Adrenal gland (tissue), 12 donors: Measurements from ENCODE around the gene STPG4. TPM values are rescaled to one million over a fixed set of nuclear protein-coding genes. Genes with fewer than 3 reads are reported as not detected.

ENCODE experiments used
- DNase-seq, 7 donors: peaks; one replicate each; pipeline ENCODE4 v3.0.0-alpha.2; 2019 to 2020
- H3K27ac ChIP-seq, 5 donors: fragments of 200-600 bp; sonication (generic) in 4 of 5; 1 replicate in 3 of 5; 2 replicates in 2 of 5; pipeline versions ENCODE4 v1.5.1 to v1.8.0; 2016 to 2020; ENCODE audit warnings: mild to moderate bottlenecking in 1 of 5
- H3K27me3 ChIP-seq: fragments of 200-600 bp; 2 replicates; pipeline ENCODE4 v1.8.0; 2021
- H3K36me3 ChIP-seq, 2 donors: fragments of 200-600 bp; replicated peaks in 1 of 2; 1 replicate in 1 of 2; 2 replicates in 1 of 2; pipeline versions ENCODE4 v1.5.1 to v1.8.0; 2018 to 2022
- H3K4me1 ChIP-seq, 2 donors: fragments of 200-600 bp; replicated peaks in 1 of 2; 1 replicate in 1 of 2; 2 replicates in 1 of 2; pipeline versions ENCODE4 v1.5.1 to v1.8.0; 2018 to 2021
- H3K4me3 ChIP-seq, 4 donors: fragments of 200-600 bp; sonication (generic) in 3 of 4; one replicate each; pipeline ENCODE4 v1.5.1; 2016 to 2018
- H3K9me3 ChIP-seq, 3 donors: fragments of 200-600 bp; sonication (generic) in 1 of 3; replicated peaks in 1 of 3; 1 replicate in 2 of 3; 2 replicates in 1 of 3; pipeline versions ENCODE4 v1.5.1 to v1.8.0; 2016 to 2021
- POLR2A ChIP-seq, 2 donors: fragments of 450-650 bp; IDR thresholded peaks; one replicate each; pipeline ENCODE4 v1.6.1; 2017; ENCODE audit warnings: antibody characterized with exemption in 2 of 2, mild to moderate bottlenecking in 2 of 2, moderate library complexity in 1 of 2
- WGBS, 4 donors: extraction: QIAGEN DNeasy Blood & Tissue Kit in 2 of 4; methylation state at CpG; one replicate each; pipeline versions ENCODE4 v1.1.5 to v1.1.7; 2013 to 2017; 5-methylcytosine and 5-hydroxymethylcytosine counted together
- intact Hi-C, 2 donors: fragments of 100-400 bp; cut with DNase I; formaldehyde crosslinking; loops; one replicate each; pipeline versions ENCODE4 v1.14.1 to v1.15.0; 2022 to 2023
- polyA plus RNA-seq, 3 donors: library from polyadenylated mRNA; stranded (reverse); fragments of 200-250 nt in 2 of 3; fragments of 350-450 nt in 1 of 3; fragmentation: Illumina TruSeq in 1 of 3; extraction: RNeasy Lipid Tissue Mini Kit (QIAGEN cat#74804) in 1 of 3; gene quantifications; one replicate each; pipeline ENCODE4 v1.2.3, GENCODE V29; 2013 to 2014
- total RNA-seq, 9 donors: library from RNA; depleted of rRNA in 4 of 9; stranded (reverse); fragments of >200 nt in 4 of 9; fragments of 120-200 nt in 1 of 9; fragmentation: NEBNext Ultra II Directional in 1 of 9; extraction: Animal tissue kit (Norgen Biotek cat#: 25700) in 1 of 9; gene quantifications; one replicate each; pipeline versions ENCODE4 v1.1.0 to v1.2.4, GENCODE V29; 2013 to 2023
- TF ChIP-seq, protein P1 (sequence below), 6 experiments: fragments of 450-650 bp in 4 of 6; fragments of 200-600 bp in 2 of 6; sonication (generic) in 1 of 6; IDR thresholded peaks; 1 replicate in 5 of 6; 2 replicates in 1 of 6; pipeline versions ENCODE4 v1.5.1 to v1.8.0; 2016 to 2021; ENCODE audit warnings: antibody characterized with exemption in 6 of 6, mild to moderate bottlenecking in 2 of 6, moderate library complexity in 1 of 6
- donor health status: healthy with polysubstance abuse.
- donor health status: Bipolar disorder and iron deficiency.
- donor health status: DM: yes; HTN: yes; CAD: no.
- donor health status: DM: no; HTN: no; CAD: no.
- donor health status: DM: no; HTN: no; CAD: no.
- donor health status: DM: yes; HTN: yes; CAD: no.

Gene STPG4
- total and polyA plus RNA-seq, 12 donors: 0.24 to 0.28 TPM; not detected in 10

DNA sequence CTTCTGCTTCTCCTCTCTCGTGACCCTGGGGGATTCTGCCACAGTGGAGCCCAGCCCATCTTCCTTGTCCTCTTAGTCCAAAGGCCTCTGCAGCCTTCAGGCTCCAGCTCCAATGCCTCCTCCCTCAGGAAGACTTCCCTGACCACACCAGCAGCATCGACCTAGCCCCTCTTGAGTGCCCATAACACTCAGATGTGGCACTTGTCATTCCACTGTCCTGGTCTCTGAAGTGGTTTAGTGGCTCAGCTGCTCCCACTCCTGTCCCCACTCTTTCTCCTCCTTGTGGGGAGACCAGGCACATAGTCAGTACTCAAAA is 97.5 kb downstream of the STPG4 start:
- H3K27me3 ChIP-seq: no peaks in the 10 kb centered on the region
- peak overlapping the region; percentile 27 to 86 (median 74) for H3K27ac ChIP-seq
- TF ChIP-seq POLR2A (IDR thresholded peaks at IDR 0.05): no peak
- TF ChIP-seq, protein P1, sequence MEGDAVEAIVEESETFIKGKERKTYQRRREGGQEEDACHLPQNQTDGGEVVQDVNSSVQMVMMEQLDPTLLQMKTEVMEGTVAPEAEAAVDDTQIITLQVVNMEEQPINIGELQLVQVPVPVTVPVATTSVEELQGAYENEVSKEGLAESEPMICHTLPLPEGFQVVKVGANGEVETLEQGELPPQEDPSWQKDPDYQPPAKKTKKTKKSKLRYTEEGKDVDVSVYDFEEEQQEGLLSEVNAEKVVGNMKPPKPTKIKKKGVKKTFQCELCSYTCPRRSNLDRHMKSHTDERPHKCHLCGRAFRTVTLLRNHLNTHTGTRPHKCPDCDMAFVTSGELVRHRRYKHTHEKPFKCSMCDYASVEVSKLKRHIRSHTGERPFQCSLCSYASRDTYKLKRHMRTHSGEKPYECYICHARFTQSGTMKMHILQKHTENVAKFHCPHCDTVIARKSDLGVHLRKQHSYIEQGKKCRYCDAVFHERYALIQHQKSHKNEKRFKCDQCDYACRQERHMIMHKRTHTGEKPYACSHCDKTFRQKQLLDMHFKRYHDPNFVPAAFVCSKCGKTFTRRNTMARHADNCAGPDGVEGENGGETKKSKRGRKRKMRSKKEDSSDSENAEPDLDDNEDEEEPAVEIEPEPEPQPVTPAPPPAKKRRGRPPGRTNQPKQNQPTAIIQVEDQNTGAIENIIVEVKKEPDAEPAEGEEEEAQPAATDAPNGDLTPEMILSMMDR (IDR thresholded peaks at IDR 0.05): no peak
- H3K36me3 ChIP-seq: peaks cover 0 to 11% of the 10 kb centered on the region in 2 donors
- intact Hi-C loops: no loop called here
- H3K4me1 ChIP-seq: peaks cover 21 to 55% of the 10 kb centered on the region in 2 donors
- 41 to 64% (median 59%) methylated on average over 2 of the region's 2 CpGs for WGBS, 4 donors
- no peak overlapping the region for H3K4me3 ChIP-seq
- H3K9me3 ChIP-seq: no peaks in the 10 kb centered on the region
- DNase-seq: no peak

DNA sequence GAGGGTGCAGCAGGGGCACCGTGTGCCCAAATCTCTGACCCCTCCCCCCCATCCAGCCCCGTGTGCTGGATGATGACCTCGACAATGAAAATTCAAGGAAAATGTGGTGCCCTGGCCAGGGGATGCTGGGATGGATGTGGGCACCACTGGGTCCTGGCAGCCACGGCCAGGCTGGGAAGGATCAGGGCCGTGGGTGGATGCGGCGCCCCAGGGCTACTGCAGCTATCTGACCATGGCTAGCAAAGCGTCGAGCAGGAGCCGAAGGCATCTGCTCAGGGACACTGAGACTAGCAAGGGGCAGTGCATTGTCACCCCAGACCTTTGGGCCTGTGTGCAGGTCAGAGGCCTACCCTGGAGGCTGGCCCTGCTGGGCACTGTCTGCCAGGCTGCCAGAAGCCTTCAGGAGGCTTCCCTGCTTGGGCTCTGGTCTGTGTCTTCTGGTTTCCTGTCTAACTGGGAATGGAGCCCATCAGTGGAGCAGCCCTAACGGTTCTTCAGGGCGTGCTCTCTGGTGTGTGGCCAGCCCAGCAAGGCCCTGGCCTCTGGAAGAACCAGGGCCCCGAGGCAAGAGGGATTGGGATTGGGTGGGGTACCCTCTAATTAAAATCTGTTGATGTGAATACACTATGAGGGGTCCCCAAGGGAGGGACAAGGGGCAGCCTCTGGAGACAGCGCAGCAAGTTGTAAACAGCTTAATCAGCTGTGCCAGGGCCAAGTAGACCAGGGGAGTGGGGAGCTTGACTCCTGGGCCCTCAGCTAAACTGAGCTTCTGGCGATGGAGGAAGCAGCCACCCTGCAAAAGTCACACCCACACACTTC is 98.0 kb downstream of the STPG4 start:
- H3K4me1 ChIP-seq: peaks cover 21 to 49% of the 10 kb centered on the region in 2 donors
- no peaks in the 10 kb centered on the region for H3K27me3 ChIP-seq
- 45 to 59% (median 56%) methylated on average over 10 to 15 of the region's 15 CpGs for WGBS, 4 donors
- H3K36me3 ChIP-seq: peaks cover 0 to 16% of the 10 kb centered on the region in 2 donors
- no peak overlapping the region for H3K4me3 ChIP-seq
- DNase-seq: peak in 4 of 7 donors; percentile 49 to 68 (median 62)
- peak overlapping the region; percentile 68 to 86 (median 75) for H3K27ac ChIP-seq
- TF ChIP-seq POLR2A (IDR thresholded peaks at IDR 0.05): no peak
- TF ChIP-seq, protein P1 (IDR thresholded peaks at IDR 0.05): no peak
- intact Hi-C loops: no loop called here
- no peaks in the 10 kb centered on the region for H3K9me3 ChIP-seq

DNA sequence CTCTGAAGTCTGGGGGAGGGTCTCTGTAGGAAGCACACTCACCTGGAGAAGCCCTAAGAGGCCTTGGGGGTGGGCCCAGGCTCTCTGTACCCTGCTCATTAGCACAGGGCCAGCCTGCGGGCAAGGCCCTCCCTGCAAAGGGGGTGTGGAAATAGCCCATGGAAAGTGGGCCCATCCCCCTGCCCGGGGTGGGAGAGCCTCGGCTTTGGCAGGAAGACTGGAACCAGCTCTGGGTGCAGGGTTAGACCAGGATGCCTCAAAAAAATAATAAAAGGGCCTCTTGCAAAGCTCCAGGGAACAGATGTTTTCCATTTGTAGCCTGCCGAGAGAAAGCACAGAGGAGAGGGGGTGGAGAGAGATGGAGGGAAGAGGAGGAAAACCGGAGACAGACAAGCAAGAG is 98.7 kb downstream of the STPG4 start:
- H3K27me3 ChIP-seq: no peaks in the 10 kb centered on the region
- intact Hi-C loops: no loop called here
- DNase-seq: no peak
- peak overlapping the region; percentile 49 to 86 (median 74) for H3K27ac ChIP-seq
- H3K9me3 ChIP-seq: no peaks in the 10 kb centered on the region
- TF ChIP-seq, protein P1 (IDR thresholded peaks at IDR 0.05): no peak
- TF ChIP-seq POLR2A (IDR thresholded peaks at IDR 0.05): no peak
- WGBS, 4 donors: 64 to 73% (median 68%) methylated on average over 5 of the region's 5 CpGs
- H3K4me3 ChIP-seq: no peak overlapping the region
- peaks cover 21 to 42% of the 10 kb centered on the region in 2 donors for H3K4me1 ChIP-seq
- H3K36me3 ChIP-seq: peaks cover 0 to 23% of the 10 kb centered on the region in 2 donors

DNA sequence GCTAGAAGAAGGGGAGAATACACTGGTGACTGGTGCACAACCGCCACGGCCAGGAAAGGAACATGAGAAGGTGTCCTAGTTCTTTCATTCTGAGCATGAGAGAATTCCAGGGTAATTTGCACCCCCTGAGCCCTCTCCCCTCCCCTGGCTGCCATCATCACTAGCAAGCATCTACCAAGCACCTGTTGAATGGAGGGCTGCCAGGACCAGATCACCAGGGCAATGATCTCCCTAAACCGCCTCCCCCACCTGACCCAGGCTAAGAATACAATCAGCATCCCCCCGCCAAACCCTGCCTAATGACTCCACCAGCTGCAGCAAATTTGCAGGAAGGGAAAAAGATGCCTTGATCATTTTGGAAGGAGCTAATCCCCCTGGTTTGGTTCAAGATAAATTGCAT is 100.2 kb downstream of the STPG4 start:
- Histone ChIP-seq H3K27me3 (no peaks in the 10 kb centered on the region), H3K36me3 (peaks cover 0 to 33% of the 10 kb centered on the region in 2 donors), H3K4me3 (no peak overlapping the region), H3K9me3 (no peaks in the 10 kb centered on the region), H3K4me1 (peaks cover 23 to 40% of the 10 kb centered on the region in 2 donors), H3K27ac (peak overlapping the region in 2 of 5 donors; percentile 81 to 86)
- 99 to 100% (median 100%) methylated on average over 4 of the region's 4 CpGs for WGBS, 4 donors
- TF ChIP-seq, protein P1 (IDR thresholded peaks at IDR 0.05): no peak
- TF ChIP-seq POLR2A (IDR thresholded peaks at IDR 0.05): no peak
- intact Hi-C loops: no loop called here
- DNase-seq: no peak
